Activated CD4-positive, alpha-beta T cell treated with anti-CD3 and anti-CD28 coated beads, Interleukin-2, Interleukin-6, amounts not matched to agents 100 ng/mL and 50 ng/mL, durations not matched to agents 16 hours and 8 hours (primary cell): ENCODE measurements around the gene RPRD2.
A peak's percentile ranks its signal among the peaks of the same experiment; 100 is the strongest.

Source experiments
- DNase-seq: peaks from one replicate; pipeline ENCODE4 v3.0.0-alpha.2; 2020

The RPRD2 gene

DNA sequence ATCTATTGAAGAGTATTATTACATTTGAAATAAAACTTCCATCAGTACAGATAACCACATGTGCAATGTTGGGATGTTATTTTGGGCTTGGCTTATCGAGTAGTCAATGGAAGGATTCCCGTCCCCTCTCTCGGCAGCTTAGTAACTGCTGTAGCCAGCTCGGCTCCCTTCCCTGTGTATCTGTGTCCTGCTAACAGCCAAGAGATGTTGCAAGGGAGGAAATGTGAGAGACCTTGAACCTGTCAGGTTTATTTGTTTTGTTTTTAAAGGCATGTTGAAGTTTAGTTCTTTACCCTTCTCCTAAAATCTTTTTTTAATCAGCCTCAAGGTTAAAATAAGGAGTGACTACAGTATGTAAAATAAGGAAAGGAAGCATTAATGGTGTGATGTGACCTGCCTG is 109.7 kb downstream of the RPRD2 start:
- no peak for DNase-seq

DNA sequence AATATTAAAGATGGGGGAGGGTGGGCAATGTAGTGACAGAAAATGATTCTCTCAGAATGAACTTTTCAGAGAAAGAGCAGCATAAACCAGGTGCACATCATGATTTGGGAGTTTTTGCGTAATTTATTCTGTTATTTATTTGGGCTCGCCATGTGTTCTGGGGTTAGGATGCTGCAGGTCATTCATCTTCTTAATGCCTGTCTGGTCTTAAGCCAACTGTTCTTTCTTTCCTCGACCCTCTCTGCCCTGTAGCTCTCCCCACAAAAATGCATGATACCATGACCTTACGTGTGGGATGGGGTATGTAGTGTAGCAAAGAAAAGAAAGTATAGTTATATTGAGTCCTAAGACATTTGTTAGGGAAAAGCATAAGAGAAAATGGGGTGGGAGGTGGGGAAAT is 110.9 kb downstream of the RPRD2 start:
- DNase-seq = no peak

DNA sequence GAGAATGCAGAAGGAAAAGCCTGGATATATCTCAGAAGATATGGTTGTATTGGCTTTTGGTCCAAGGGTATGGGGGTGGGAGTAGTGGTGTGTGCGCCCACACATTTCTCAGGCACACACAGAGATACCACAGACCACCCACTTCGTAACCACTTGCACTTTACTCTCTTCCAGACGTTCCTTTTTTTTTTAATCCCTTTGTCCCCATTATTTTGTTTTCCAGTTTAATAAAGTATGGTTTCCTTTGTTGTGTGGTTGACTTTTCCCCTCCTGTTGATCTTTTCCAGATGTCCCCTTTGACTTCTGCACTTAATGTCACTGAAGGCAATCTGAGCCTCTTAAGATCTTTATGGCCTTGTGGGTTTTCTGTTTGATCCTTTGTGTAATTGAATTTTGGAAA is 112.8 kb downstream of the RPRD2 start:
- no peak for DNase-seq

DNA sequence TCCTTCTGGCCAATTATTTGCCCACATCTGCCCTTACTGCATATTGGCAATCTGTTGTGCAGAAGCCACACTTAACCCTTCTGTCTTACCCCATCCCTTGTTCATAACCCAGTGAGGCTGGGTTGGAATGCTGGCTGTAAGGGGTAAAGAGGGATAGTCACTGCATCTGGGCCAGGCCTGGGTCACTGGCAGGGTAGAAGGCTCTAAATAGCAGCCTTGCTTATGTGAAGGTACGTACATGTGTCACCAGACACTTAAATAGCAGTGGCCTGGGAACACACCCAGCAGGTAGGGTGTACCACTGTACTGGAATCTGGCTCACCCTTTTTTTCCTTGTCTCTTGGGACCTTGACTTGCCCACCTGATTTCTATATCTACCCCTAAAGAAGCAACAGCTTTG is 113.4 kb downstream of the RPRD2 start:
- DNase-seq = no peak

DNA sequence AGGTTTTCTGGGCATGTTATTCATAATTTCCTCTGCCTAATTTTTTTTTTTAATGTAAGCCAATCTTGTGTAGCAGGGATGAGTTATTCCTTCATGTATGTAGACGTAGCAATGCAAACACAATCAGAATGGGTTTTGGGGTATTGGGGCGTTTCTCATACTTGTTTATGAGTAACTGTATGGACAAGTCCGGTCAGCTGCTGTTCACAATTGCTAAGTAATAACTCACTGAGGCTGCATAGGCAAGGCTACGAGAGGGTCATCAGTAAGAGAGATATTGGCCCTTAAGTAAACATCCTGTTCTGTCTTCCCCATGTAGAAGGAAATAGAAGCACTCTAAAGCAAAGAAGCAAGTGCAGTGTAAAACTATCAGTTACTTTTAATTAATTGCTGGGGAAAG is 113.8 kb downstream of the RPRD2 start:
- DNase-seq = no peak

DNA sequence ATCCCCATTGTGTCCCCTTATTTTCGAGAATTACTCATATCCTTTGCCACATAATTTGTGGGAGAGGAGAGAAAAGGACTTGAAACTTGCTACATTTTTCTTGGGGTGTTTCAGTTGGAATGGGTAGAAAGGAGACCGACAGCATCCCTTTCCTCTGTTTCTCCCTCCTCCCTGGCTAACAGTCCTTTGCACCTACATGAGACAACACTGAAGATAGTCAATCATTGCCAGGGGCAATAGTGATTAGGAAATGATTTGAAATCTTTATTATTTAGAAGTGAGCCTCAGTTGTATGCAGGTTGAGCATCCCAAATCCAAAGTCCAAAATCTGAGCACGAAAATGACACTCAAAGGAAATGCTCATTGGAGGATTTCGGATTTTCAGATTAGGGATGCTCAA is 115.4 kb downstream of the RPRD2 start:
- no peak for DNase-seq

DNA sequence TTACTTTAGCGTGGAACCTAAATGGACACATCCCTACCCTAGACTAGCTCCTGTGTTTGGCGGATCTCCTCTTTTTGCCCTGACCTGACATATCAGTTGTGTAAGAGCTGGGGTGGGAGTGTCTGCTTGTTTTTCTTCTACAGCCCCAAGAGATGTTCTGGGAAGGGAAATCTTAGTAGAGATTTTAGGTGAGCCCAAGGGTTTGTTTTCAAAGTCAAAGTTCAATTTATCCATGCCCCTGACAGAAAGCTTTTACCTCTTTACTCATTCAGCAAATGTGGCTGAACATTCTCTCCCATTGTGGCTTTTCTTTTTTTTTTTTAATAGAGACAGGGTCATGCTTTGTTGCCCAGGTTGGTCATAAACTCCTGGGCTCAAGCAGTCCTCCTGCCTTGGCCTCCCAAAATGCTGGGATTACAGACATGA is 116.0 kb downstream of the RPRD2 start:
- no peak for DNase-seq

DNA sequence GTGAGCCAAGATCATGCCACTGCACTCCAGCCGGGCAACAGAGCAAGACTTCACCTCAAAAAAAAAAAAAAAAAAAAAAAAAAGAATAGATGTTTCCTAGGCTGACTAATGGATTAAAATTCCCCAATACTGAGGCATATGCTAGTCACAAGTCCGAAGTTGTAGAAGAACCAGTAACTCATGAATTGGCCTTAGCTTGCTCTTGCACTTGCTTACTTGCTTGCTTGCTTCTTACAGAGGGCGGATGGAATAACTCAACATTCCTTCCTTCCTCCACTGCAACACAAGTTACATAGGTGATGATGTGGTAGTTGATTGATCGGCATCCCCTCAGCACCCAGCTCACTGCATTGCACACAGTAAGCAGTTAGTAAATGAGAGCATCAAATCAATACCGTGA is 120.5 kb downstream of the RPRD2 start:
- no peak for DNase-seq

DNA sequence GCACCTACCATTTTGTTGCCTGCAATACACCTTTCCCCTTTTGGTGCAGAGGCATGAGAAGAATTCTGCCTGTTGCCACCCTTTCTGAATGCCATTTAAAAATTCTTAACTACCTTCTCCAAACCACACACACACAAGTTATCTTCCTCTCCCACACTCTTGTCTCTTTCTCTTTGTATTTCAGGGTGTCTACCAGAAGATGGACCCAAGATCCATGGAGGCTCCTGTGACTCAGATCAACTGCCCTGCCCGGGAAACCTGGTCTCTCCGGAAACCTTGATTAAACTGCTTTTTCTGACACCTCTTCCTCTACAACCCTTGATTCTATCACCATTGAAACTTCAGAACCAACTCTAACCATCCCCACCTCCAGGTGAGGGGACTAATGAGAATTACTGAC is 120.9 kb downstream of the RPRD2 start:
- DNase-seq = no peak

DNA sequence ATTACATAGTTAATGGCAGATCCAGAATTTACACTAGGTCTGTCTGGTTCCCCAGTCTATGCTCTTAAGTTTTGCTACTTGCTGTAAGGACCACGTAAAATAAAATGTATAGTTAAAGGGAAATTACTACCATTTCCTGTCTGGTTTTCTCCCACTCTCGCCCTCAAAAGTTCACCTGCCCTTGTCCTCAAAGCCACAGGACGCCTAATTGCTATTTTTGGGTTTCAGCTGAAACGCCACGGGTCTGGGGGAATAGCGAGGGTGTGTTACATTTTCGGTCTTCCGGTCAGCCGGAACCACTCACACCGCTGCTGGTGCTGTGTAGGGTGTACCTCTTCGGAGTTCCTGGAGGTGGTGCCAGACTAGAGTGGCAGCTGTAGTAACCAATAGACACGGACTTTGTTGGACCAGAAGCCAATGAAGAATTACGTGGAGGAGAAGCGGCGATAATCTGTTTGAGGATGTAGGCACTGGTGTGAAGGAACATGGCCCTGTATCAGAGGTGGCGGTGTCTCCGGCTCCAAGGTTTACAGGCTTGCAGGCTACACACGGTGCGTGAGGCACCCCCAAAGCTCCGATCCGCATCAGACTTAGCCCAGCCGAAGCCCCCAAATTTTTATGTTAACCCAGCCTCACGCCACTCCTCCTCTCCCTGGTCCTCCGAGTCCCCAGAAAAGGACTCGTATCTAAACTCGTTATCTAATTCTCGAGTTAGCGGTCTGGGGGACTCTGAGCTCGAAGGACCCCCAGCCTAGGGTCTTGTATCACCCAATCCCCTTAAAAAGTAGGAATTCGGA is 123.2 kb downstream of the RPRD2 start, which contains the start of gene TARS2:
TSS of gene TARS2 (plus strand) at position 454 of the 797 bp plus-strand sequence. CDS start at position 486, 32 bp downstream.
- peak; percentile 99 for DNase-seq

DNA sequence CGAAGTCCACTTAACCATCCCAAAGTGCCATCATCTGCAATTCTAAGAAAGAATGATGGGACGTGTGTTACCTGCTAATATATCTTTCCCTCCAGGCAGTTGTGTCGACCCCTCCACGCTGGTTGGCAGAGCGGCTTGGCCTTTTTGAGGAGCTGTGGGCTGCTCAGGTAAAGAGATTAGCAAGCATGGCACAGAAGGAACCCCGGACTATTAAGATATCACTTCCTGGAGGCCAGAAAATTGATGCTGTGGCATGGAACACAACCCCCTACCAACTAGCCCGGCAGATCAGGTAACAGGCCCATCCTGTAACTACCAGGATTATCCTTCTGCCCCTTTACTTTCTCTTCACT is 123.8 kb downstream of the RPRD2 start:
- DNase-seq = peak; percentile 12

DNA sequence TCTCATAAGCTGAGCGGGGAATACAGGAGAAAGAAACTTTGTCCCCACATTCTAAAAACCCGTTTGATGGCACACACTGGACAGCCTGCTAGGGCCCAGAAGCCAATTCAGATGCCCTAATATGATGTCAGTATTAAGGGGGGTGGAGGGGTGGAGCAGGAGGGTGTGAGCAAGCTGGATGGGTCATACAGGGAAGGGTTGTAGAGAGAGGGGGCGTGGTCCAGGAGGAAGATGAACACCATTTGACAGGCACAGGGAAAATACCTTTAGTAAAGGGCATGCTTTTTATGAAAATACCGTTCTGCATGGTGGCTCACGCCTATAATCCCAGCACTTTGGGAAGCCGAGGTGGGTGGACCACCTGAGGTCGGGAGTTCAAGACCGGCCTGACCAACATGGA is 129.2 kb downstream of the RPRD2 start:
- DNase-seq = no peak

DNA sequence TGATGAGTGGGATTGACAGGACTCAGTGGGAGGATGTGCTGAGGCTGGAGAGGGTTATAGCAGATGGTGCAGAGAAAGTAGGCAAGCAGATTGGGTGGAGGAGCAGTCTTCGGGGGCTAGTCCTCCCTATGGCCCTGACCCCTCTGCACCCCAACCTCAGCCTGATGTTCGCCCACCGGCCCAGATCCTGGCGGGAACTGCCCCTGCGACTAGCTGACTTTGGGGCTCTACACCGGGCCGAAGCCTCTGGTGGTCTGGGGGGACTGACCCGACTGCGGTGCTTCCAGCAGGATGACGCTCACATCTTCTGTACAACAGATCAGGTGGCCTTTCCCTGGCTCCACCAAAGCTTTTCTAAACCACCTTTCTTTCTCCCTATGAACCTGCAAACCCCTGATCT is 134.4 kb downstream of the RPRD2 start:
- DNase-seq = no peak

DNA sequence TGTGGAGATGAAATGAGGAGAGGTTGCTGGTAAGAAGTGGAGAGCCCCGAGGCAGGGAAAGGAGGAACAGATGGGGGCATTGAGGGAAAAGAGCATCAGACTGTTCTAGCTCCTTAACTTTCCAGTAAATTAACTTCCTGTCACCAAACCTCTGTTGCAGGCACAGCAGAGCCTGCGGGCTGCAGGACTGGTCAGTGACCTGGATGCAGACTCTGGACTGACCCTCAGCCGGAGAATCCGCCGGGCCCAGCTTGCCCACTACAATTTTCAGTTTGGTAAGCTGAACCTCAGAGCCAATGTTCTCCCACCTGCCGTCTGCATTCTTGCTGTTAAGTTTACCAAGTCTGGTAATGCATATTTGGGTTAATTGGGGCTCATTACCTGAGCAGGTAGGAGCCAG is 141.5 kb downstream of the RPRD2 start:
- DNase-seq = no peak

DNA sequence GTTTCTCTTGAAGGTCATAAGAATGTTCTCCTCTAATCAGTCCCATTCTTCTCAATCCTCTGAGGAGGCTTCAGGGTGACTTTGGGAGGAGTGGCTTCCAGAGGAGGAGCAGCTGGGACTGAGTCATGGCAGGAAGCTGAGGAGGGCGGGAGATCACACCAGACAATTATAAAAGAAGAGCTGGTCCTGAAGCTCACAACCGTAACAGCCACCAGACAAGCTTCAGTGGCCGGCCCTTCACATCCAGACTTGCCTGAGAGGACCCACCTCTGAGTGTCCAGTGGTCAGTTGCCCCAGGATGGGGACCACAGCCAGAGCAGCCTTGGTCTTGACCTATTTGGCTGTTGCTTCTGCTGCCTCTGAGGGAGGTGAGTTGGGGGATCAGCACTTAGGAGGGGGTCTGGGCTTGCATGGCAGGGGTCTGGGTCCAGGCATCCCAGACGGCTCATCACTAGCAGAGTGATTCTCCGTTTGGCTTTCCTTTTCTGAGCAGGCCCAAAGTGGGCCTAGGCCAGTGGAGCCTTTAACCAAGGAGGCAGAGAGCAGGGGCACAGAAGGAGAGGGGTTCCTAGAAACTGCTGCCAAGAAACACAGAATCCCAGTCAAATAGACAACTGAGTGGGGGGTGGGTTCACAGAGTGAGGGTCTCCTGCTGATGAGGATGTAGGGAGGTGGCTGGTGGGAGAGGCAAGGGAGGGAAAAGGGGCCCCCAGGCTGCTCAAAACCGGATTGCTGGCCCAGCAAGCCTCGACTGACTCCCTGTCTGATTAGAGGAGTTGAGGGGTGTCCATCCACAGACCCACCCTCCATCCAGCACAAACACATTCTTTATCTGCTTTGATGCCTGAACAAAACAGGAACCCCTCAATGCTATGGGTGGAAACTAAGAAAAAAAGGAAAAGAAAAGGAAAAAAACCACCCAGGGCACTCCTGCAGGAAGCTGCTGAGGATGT is 144.2 kb downstream of the RPRD2 start, which contains the start of gene ECM1:
TSS of gene ECM1 (plus strand) at position 198 of the 953 bp plus-strand sequence. CDS start at position 299, 101 bp downstream.
- DNase-seq = peak; percentile 16

DNA sequence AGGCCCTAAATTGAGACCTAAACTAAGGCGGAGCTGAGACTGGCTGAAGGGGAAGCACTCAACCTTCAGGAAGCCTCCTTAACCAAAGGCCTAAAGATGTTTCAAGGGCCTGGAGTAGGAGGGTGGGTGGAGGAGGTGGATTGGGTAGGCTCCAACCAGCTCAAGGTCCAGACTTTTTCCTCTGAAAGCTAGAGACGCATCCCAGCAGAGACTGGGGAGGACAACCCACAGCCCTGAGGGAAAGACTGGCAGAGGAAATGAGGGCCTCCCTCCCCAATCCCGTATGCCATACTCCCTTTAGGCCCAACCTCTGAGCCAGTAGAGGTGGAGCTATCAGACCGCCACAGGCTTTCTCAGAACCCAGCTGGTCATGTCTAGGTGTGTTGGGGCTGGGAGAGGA is 145.0 kb downstream of the RPRD2 start:
- no peak for DNase-seq

DNA sequence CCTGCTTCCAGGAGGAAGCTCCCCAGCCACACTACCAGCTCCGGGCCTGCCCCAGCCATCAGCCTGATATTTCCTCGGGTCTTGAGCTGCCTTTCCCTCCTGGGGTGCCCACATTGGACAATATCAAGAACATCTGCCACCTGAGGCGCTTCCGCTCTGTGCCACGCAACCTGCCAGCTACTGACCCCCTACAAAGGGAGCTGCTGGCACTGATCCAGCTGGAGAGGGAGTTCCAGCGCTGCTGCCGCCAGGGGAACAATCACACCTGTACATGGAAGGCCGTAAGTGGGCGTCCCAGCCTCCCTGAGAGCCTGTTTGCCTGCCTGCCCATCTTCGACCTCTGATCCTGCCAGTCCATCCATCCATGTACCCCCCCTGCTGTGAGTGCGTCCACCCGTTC is 147.6 kb downstream of the RPRD2 start:
- DNase-seq = no peak

DNA sequence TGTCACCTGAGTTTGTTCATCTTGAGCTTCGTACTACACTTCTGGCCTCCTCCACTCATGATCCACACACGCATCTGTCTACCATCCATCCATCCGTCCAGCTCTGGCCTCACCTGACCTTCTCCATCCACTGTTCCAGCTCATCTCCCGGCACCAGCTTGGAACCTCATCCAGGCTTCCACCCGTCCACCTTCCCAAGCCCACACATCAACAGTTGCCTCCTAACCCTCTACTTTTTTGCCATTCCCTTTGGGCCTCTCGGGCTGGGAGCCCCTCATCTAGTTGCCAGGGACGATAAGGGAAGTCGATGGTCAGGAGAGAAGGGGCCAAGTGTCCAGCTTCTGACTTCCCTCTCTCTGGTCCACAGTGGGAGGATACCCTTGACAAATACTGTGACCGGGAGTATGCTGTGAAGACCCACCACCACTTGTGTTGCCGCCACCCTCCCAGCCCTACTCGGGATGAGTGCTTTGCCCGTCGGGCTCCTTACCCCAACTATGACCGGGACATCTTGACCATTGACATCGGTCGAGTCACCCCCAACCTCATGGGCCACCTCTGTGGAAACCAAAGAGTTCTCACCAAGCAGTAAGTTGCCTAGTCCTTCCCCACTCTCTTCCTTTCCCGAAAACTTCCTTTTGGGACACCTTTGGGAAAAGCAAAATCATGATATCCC is 148.2 kb downstream of the RPRD2 start:
- DNase-seq = no peak

DNA sequence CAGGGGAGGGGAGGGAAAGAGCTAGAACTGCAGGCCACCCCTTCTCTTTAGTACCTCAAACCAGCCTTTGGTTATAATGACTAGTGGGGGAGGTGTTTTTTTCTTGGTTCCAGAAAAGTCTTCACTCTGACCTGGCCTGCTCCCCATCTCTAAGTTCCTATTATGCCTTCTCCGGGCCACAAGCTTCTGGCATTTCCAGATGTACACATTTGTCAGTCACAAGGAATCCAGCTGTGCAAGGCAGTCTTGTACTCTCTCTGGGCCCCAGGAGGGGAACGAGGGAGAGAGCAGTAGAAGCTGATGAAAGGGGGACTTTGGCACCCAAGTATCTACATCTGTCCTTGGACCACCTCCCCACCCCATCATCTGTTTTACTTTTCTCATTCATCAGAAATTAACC is 148.9 kb downstream of the RPRD2 start:
- no peak for DNase-seq

DNA sequence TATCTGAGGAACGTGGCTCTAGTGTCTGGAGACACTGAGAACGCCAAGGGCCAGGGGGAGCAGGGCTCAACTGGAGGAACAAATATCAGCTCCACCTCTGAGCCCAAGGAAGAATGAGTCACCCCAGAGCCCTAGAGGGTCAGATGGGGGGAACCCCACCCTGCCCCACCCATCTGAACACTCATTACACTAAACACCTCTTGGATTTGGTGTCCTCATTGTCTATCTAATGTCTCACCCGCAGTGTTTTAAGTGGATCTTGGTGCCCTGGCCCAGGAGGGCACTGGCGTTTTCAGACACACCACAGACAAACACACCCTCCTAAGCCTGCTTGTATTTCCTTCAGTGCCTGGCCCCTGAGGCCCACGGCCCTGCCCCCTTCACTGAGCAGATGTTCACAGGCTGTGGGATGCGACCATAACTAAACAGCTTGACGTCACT is 149.4 kb downstream of the RPRD2 start:
- no peak for DNase-seq

DNA sequence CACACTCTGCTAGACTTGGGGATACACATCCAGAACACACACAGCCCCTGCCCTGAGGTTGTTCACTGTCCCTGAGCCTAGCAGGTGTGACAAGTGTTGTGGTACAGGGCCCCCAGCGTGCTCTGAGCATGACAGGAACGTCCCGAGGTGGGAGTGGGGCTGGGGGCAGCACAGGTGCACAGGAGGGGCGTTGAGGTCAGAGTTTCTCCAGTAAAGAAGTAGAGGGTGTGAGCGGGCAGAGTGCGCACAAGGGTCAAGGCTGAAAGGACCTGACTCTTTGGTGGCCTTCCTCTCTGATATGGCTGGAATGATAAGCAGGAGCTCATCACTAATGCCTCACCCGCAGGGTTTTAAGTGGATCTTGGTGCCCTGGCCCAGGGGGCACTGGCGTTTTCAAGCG is 150.3 kb downstream of the RPRD2 start:
- DNase-seq = no peak

DNA sequence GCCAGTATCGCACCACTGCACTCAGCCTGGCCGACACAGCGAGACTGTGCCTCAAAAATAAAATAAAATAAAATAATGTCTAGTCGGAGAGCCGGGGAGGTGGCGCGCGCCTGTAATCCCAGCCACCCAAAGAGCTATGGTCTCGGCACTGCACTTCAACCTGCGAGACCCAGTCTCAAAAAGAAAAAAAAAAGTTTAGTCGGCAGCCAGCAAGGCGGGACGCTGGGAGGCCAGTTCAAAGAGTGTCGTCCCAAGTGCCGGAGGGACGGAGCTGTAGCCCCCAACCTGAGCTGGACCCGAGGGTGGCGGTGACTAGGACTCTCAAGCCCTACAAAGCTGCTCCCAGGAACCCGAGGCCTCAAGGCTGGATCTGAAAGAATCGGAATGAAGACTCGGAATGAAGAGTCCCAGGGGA is 151.0 kb downstream of the RPRD2 start:
- no peak for DNase-seq
